ENCODE data around the gene CCDC97.

The CCDC97 gene

GRCh38 chr19:41327076-41327575, 17.2 kb downstream of the CCDC97 start:
- Histone ChIP-seq H3K27ac (ENCODE audit: low read depth, low read length) (peak overlapping the region; percentile 91), H3K9me3 (ENCODE audit: insufficient read depth, low read length) (no peaks in the 10 kb centered on the region), H4K20me1 (ENCODE audit: low read depth, low read length) (no peaks in the 10 kb centered on the region), H3K4me3 (ENCODE audit: insufficient read depth, low read length, poor library complexity, severe bottlenecking) (peak overlapping the region; percentile 43), H3K9me2 (replicated peaks; ENCODE audit: insufficient read depth, low read length) (no peaks in the 10 kb centered on the region), H3F3A (ENCODE audit: insufficient read depth) (peaks cover 31% of the 10 kb centered on the region), H3K9ac (ENCODE audit: low read length) (peak overlapping the region; percentile 65), H3K27me3 (ENCODE audit: low read length) (no peaks in the 10 kb centered on the region), H2AFZ (ENCODE audit: low read depth, low read length, severe bottlenecking) (peak overlapping the region; percentile 10), H3K79me2 (ENCODE audit: insufficient read depth, low read length) (no peaks in the 10 kb centered on the region), H3K4me2 (ENCODE audit: low read depth, low read length, poor library complexity, severe bottlenecking) (peak overlapping the region; percentile 79), H3K36me3 (ENCODE audit: low read length) (no peaks in the 10 kb centered on the region)
- TF ChIP-seq, protein P1, sequence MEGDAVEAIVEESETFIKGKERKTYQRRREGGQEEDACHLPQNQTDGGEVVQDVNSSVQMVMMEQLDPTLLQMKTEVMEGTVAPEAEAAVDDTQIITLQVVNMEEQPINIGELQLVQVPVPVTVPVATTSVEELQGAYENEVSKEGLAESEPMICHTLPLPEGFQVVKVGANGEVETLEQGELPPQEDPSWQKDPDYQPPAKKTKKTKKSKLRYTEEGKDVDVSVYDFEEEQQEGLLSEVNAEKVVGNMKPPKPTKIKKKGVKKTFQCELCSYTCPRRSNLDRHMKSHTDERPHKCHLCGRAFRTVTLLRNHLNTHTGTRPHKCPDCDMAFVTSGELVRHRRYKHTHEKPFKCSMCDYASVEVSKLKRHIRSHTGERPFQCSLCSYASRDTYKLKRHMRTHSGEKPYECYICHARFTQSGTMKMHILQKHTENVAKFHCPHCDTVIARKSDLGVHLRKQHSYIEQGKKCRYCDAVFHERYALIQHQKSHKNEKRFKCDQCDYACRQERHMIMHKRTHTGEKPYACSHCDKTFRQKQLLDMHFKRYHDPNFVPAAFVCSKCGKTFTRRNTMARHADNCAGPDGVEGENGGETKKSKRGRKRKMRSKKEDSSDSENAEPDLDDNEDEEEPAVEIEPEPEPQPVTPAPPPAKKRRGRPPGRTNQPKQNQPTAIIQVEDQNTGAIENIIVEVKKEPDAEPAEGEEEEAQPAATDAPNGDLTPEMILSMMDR (IDR thresholded peaks at IDR 0.05; ENCODE audit: insufficient read depth, low read length, poor library complexity, severe bottlenecking): no peak
- no peak for TF ChIP-seq EZH2phosphoT487 (conservative IDR thresholded peaks at IDR 0.05; ENCODE audit: low read length)

- H3K4me2 ChIP-seq (ENCODE audit: low read depth, low read length, poor library complexity, severe bottlenecking): peak overlapping the region; percentile 79
- H3F3A ChIP-seq (ENCODE audit: insufficient read depth): peaks cover 31% of the 10 kb centered on the region
- no peaks in the 10 kb centered on the region for H3K79me2 ChIP-seq (ENCODE audit: insufficient read depth, low read length)
- H3K4me3 ChIP-seq (ENCODE audit: insufficient read depth, low read length, poor library complexity, severe bottlenecking): peak overlapping the region; percentile 43
- no peaks in the 10 kb centered on the region for H3K9me3 ChIP-seq (ENCODE audit: insufficient read depth, low read length)
- H3K27me3 ChIP-seq (ENCODE audit: low read length): no peaks in the 10 kb centered on the region
- H4K20me1 ChIP-seq (ENCODE audit: low read depth, low read length): no peaks in the 10 kb centered on the region
- no peak overlapping the region for H2AFZ ChIP-seq (ENCODE audit: low read depth, low read length, severe bottlenecking)
- peak overlapping the region; percentile 65 for H3K9ac ChIP-seq (ENCODE audit: low read length)
- no peaks in the 10 kb centered on the region for H3K36me3 ChIP-seq (ENCODE audit: low read length)
- no peaks in the 10 kb centered on the region for H3K9me2 ChIP-seq (replicated peaks; ENCODE audit: insufficient read depth, low read length)
- peak overlapping the region; percentile 91 for H3K27ac ChIP-seq (ENCODE audit: low read depth, low read length)
- TF ChIP-seq EZH2phosphoT487 (conservative IDR thresholded peaks at IDR 0.05; ENCODE audit: low read length): no peak
- TF ChIP-seq, protein P1 (IDR thresholded peaks at IDR 0.05; ENCODE audit: insufficient read depth, low read length, poor library complexity, severe bottlenecking): no peak
These were observed 17.7 kb downstream of the CCDC97 start for GRCh38 chr19:41327576-41328156.

DNA sequence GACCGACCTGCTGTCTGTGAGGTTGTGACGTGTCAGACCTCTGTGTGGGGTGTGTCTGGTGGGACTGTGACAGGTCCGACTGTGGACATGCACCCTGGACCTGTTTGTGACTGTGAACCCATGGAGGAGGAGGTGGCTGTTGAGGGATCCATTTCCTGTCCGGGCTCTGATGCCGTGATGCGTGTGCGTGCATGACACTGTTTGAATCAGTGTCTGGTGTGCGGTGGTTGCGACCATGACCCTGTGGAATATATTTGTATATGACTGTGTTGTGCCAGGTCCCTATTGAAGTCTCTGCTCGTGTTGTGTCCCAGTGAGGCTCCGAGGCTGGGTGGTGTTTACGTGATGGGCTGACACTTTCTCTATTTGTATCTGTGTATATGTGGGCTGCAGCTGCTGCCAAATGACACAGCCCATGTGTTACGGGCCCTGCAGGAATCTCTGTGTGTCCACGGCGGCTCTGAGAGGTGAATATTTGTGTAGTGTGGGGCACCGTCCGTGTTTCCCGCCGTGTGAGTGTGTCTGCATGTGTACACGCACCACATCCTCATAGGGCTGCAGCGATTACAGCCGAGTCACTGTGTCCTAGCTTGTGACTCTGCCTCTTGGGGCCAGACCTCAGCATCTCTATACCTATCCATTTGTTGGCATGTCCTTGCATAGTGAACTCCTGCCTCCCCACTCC, 18.3 kb downstream of the CCDC97 start:
- peaks cover 31% of the 10 kb centered on the region for H3F3A ChIP-seq (ENCODE audit: insufficient read depth)
- peak overlapping the region; percentile 43 for H3K4me3 ChIP-seq (ENCODE audit: insufficient read depth, low read length, poor library complexity, severe bottlenecking)
- H3K9me3 ChIP-seq (ENCODE audit: insufficient read depth, low read length): no peaks in the 10 kb centered on the region
- H2AFZ ChIP-seq (ENCODE audit: low read depth, low read length, severe bottlenecking): no peak overlapping the region
- no peaks in the 10 kb centered on the region for H3K36me3 ChIP-seq (ENCODE audit: low read length)
- H3K9ac ChIP-seq (ENCODE audit: low read length): peak overlapping the region; percentile 65
- no peaks in the 10 kb centered on the region for H3K79me2 ChIP-seq (ENCODE audit: insufficient read depth, low read length)
- H3K27me3 ChIP-seq (ENCODE audit: low read length): no peaks in the 10 kb centered on the region
- peak overlapping the region; percentile 91 for H3K27ac ChIP-seq (ENCODE audit: low read depth, low read length)
- H3K4me2 ChIP-seq (ENCODE audit: low read depth, low read length, poor library complexity, severe bottlenecking): peak overlapping the region; percentile 79
- no peaks in the 10 kb centered on the region for H3K9me2 ChIP-seq (replicated peaks; ENCODE audit: insufficient read depth, low read length)
- H4K20me1 ChIP-seq (ENCODE audit: low read depth, low read length): no peaks in the 10 kb centered on the region
- TF ChIP-seq, protein P1 (IDR thresholded peaks at IDR 0.05; ENCODE audit: insufficient read depth, low read length, poor library complexity, severe bottlenecking): no peak
- TF ChIP-seq EZH2phosphoT487 (conservative IDR thresholded peaks at IDR 0.05; ENCODE audit: low read length): no peak
